Fibroblast of skin of scalp (primary cell): ENCODE data around the gene IL17D.
"Not testable (repeated sequence)": the region's sequence is repeated elsewhere in the genome, so short reads cannot be mapped to it uniquely, and the experiment has no call there.

Experiments
- DNase-seq: peaks from one replicate; pipeline ENCODE4 v3.0.0-alpha.2; 2013

The IL17D gene

GRCh38 chr13:20720499-20720898 lies 17.0 kb downstream of the IL17D start:
- DNase-seq: no peak

- DNase-seq: no peak
Observed at GRCh38 chr13:20721058-20721453, 17.6 kb downstream of the IL17D start.

- peak; percentile 53 for DNase-seq
Observed at GRCh38 chr13:20721454-20722357, 18.2 kb downstream of the IL17D start.

GRCh38 chr13:20727856-20728255 lies 24.4 kb downstream of the IL17D start:
- DNase-seq: no peak

GRCh38 chr13:20728579-20729311 lies 25.2 kb downstream of the IL17D start:
- no peak for DNase-seq

GRCh38 chr13:20729633-20730585 lies 26.4 kb downstream of the IL17D start:
- DNase-seq: no peak

- DNase-seq: no peak
Observed at GRCh38 chr13:20738616-20739015, 35.1 kb downstream of the IL17D start.

- no peak for DNase-seq
Observed at GRCh38 chr13:20740021-20740420, 36.5 kb downstream of the IL17D start.

- not testable (repeated sequence) for DNase-seq
Observed at GRCh38 chr13:20743830-20744404, 40.4 kb downstream of the IL17D start.

- no peak for DNase-seq
Observed at GRCh38 chr13:20749377-20749776, 45.9 kb downstream of the IL17D start.

GRCh38 chr13:20754009-20754408 lies 50.5 kb downstream of the IL17D start:
- DNase-seq: no peak

GRCh38 chr13:20760872-20761271 lies 57.4 kb downstream of the IL17D start:
- DNase-seq: no peak

- no peak for DNase-seq
Observed at GRCh38 chr13:20767309-20767943, 63.9 kb downstream of the IL17D start.

- no peak for DNase-seq
Observed at GRCh38 chr13:20769091-20769490, 65.6 kb downstream of the IL17D start.

GRCh38 chr13:20769834-20770233 lies 66.3 kb downstream of the IL17D start:
- no peak for DNase-seq
